ENCODE measurements around the gene RASSF5.

DNA sequence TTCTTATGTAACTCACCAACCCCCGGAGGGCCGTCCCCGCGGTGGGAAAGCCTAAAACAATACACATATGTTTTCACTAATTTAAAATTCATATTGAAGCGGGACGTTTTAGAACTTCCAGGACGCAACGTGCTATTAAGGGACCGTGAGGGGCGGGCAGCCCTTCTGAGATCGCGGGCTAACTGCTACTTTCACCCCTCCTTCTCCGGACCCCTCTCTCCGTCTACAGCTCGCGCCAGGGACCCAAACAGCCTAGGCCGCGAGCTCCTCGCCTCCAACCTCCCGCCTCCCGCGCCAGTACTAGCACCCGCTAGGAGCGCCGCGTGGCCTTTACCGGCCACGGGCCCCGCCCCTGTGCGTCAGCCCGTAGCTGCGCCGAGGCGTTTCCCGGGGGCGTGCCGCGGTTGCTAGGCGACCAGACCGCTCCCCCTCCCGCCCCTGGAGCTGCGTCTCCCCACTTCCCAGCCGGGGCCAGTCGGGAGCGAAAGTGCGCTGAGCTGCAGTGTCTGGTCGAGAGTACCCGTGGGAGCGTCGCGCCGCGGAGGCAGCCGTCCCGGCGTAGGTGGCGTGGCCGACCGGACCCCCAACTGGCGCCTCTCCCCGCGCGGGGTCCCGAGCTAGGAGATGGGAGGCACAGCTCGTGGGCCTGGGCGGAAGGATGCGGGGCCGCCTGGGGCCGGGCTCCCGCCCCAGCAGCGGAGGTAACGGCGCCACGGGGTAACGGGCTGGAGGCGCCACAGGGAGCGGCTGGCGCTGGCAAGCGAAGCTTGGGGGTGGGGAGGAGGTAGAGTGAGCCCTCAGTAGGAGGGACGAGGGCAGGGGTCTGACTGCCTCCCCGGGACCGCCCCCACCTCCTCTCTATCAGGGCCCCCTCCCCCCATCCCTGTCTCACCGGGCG lies 128.0 kb downstream of the RASSF5 start, which contains the start of gene DYRK3:
- TF ChIP-seq YY1 (IDR thresholded peaks at IDR 0.05; ENCODE audit: insufficient read depth, insufficient read length) (no peak), ZNF274 (IDR thresholded peaks at IDR 0.05; ENCODE audit: low read depth, low read length) (no peak)
